Measurements from ENCODE around the gene ITGA2B. TPM values are rescaled to one million over a fixed set of nuclear protein-coding genes. Genes with fewer than 3 reads are reported as not detected.
A peak's percentile ranks its signal among the peaks of the same experiment; 100 is the strongest.

The ITGA2B gene
- total and polyA plus RNA-seq, 2 experiments from 2014 or later: 13.3 to 13.9 TPM

GRCh38 chr17:44355642-44356099 lies 33.8 kb downstream of the ITGA2B start (continued):
- TF ChIP-seq REST (IDR thresholded peaks at IDR 0.05; ENCODE audit: unreplicated experiment) (no peak), ZNF331 (CRISPR knock-in tag; IDR thresholded peaks at IDR 0.05; ENCODE audit: low read depth) (no peak)

GRCh38 chr17:44354582-44355561 lies 34.6 kb downstream of the ITGA2B start:
- Histone ChIP-seq H3K36me3 (ENCODE audit: insufficient read depth) (no peaks in the 10 kb centered on the region), H3K27ac (ENCODE audit: low read depth) (no peak overlapping the region), H2AFZ (peak overlapping the region; percentile 14; the same call in 1 of the 2 replicates), H3K4me1 (ENCODE audit: insufficient read depth) (peaks cover 4% of the 10 kb centered on the region; the same call in 1 of the 2 replicates), H3K4me3 (peak overlapping the region; percentile 60), H3K27me3 (ENCODE audit: insufficient read depth) (peaks cover 8% of the 10 kb centered on the region; the same call in 1 of the 2 replicates), H3K4me2 (peak overlapping the region; percentile 79), H3K79me2 (replicated peaks; ENCODE audit: insufficient read depth) (no peaks in the 10 kb centered on the region), H3F3A (replicated peaks; ENCODE audit: low read depth) (peaks cover 10% of the 10 kb centered on the region; the same call in 1 of the 2 replicates), H4K20me1 (replicated peaks; ENCODE audit: insufficient read depth) (peaks cover 3% of the 10 kb centered on the region; the same call in 1 of the 2 replicates), H3K9me2 (ENCODE audit: insufficient read depth) (no peaks in the 10 kb centered on the region)
- TF ChIP-seq CTCF (conservative IDR thresholded peaks at IDR 0.05; ENCODE audit: low read depth in 2 of 2) (peak; percentile 33 to 78), ZNF462 (CRISPR knock-in tag; IDR thresholded peaks at IDR 0.05) (no peak), POLR2AphosphoS5 (IDR thresholded peaks at IDR 0.05; ENCODE audit: low read depth) (peak; percentile 0; the same call in 1 of the 2 replicates)
- Mint-ChIP-seq H3K4me1 (peaks cover 15% of the 10 kb centered on the region), H3K4me3 (peak overlapping the region; percentile 67), H3K27ac (no peak overlapping the region), H3K27me3 (ENCODE audit: insufficient read depth, low read depth, poor library complexity) (peaks cover 23% of the 10 kb centered on the region), H3K36me3 (ENCODE audit: low read depth) (peaks cover 12% of the 10 kb centered on the region), H3K9me3 (peaks cover 2% of the 10 kb centered on the region; the same call in 1 of the 3 replicates)
- ATAC-seq: peak; percentile 72
- DNase-seq (ENCODE audit: low spot score): peak; percentile 89
